Measurements from ENCODE around the gene MDK.

MDK gene

GRCh38 chr11:46382646-46383403, 1.4 kb downstream of the MDK start:
- DNase-seq (ENCODE audit: low read depth in 2 of 2): no peak

- DNase-seq (ENCODE audit: low read depth in 2 of 2): no peak
Observed at GRCh38 chr11:46383404-46383758, 1.9 kb downstream of the MDK start.

- no peak for DNase-seq (ENCODE audit: low read depth in 2 of 2)
Observed at GRCh38 chr11:46383974-46384701, 2.7 kb downstream of the MDK start.

GRCh38 chr11:46385169-46386004, 3.9 kb downstream of the MDK start:
- DNase-seq (ENCODE audit: low read depth in 2 of 2): no peak

- no peak for DNase-seq (ENCODE audit: low read depth in 2 of 2)
Observed at GRCh38 chr11:46386005-46386578, 4.6 kb downstream of the MDK start.

GRCh38 chr11:46386674-46387073, 5.2 kb downstream of the MDK start:
- no peak for DNase-seq (ENCODE audit: low read depth in 2 of 2)

GRCh38 chr11:46387456-46387855, 6.0 kb downstream of the MDK start:
- DNase-seq (ENCODE audit: low read depth in 2 of 2): no peak

- no peak for DNase-seq (ENCODE audit: low read depth in 2 of 2)
Observed at GRCh38 chr11:46387919-46388618, 6.6 kb downstream of the MDK start.

- no peak for DNase-seq (ENCODE audit: low read depth in 2 of 2)
Observed at GRCh38 chr11:46388619-46389449, 7.4 kb downstream of the MDK start.

- DNase-seq (ENCODE audit: low read depth in 2 of 2): peak; percentile 60 to 68
Observed at GRCh38 chr11:46389450-46390330, 8.2 kb downstream of the MDK start.

GRCh38 chr11:46390331-46391171, 9.1 kb downstream of the MDK start:
- no peak for DNase-seq (ENCODE audit: low read depth in 2 of 2)

- no peak for DNase-seq (ENCODE audit: low read depth in 2 of 2)
Observed at GRCh38 chr11:46391186-46391577, 9.7 kb downstream of the MDK start.

- no peak for DNase-seq (ENCODE audit: low read depth in 2 of 2)
Observed at GRCh38 chr11:46391578-46392420, 10.3 kb downstream of the MDK start, which contains the start of gene CHRM4. Gene CHRM4 (minus strand): TSS chr11:46391776. CDS start chr11:46386557, 5,219 bp downstream.

- peak; percentile 66 to 72 for DNase-seq (ENCODE audit: low read depth in 2 of 2)
Observed at GRCh38 chr11:46392421-46393230, 11.2 kb downstream of the MDK start.

- no peak for DNase-seq (ENCODE audit: low read depth in 2 of 2)
Observed at GRCh38 chr11:46393231-46393616, 11.8 kb downstream of the MDK start.

GRCh38 chr11:46393759-46394158, 12.3 kb downstream of the MDK start:
- no peak for DNase-seq (ENCODE audit: low read depth in 2 of 2)

GRCh38 chr11:46397526-46397925, 16.1 kb downstream of the MDK start:
- no peak for DNase-seq (ENCODE audit: low read depth in 2 of 2)

All from stimulated activated CD4-positive, alpha-beta T cell treated with anti-CD3 and anti-CD28 coated beads, Interleukin-4, amount 100 ng/mL, for 48 hours (primary cell).